Gastrocnemius medialis (tissue), 4 donors: Measurements from ENCODE around the gene NRCAM.

Experiments
- POLR2A ChIP-seq, 2 donors: fragments of 450-650 bp; IDR thresholded peaks; one replicate each; pipeline ENCODE4 v1.6.1; 2017; ENCODE audit warnings: antibody characterized with exemption in 2 of 2, mild to moderate bottlenecking in 2 of 2, moderate library complexity in 2 of 2
- TF ChIP-seq, protein P1 (sequence below), 5 experiments: fragments of 450-650 bp in 3 of 5; fragments of 200-600 bp in 2 of 5; sonication (generic) in 2 of 5; IDR thresholded peaks in 4 of 5; conservative IDR thresholded peaks in 1 of 5; 1 replicate in 4 of 5; 2 replicates in 1 of 5; pipeline ENCODE4 v1.5.1; 2016 to 2019; ENCODE audit warnings: antibody characterized with exemption in 5 of 5, mild to moderate bottlenecking in 3 of 5, moderate library complexity in 3 of 5

DNA sequence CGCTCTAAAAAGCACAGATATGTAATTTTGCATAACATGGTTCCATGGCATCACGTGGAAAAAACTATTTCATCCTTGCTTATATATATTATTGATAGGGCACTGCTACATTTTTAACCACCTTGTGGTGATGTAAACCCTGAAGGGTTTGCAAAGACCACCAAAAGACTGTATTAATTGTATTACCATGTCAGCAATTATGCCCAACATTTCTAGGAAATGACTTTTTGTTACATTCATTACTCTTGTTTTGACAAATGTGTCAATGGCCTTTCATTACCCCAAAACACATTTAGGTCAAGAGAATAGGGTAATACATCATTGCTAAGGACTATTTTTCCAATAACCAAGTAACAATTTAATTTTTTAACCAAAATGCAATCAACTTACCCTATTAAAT lies 142.2 kb downstream of the NRCAM start:
- TF ChIP-seq, protein P1, sequence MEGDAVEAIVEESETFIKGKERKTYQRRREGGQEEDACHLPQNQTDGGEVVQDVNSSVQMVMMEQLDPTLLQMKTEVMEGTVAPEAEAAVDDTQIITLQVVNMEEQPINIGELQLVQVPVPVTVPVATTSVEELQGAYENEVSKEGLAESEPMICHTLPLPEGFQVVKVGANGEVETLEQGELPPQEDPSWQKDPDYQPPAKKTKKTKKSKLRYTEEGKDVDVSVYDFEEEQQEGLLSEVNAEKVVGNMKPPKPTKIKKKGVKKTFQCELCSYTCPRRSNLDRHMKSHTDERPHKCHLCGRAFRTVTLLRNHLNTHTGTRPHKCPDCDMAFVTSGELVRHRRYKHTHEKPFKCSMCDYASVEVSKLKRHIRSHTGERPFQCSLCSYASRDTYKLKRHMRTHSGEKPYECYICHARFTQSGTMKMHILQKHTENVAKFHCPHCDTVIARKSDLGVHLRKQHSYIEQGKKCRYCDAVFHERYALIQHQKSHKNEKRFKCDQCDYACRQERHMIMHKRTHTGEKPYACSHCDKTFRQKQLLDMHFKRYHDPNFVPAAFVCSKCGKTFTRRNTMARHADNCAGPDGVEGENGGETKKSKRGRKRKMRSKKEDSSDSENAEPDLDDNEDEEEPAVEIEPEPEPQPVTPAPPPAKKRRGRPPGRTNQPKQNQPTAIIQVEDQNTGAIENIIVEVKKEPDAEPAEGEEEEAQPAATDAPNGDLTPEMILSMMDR (IDR thresholded peaks at IDR 0.05 in 4 of 5, conservative IDR thresholded peaks at IDR 0.05 in 1 of 5): no peak
- TF ChIP-seq POLR2A (IDR thresholded peaks at IDR 0.05): no peak
